Measurements from ENCODE around the gene RTF1. TPM values are rescaled to one million over a fixed set of nuclear protein-coding genes. Genes with fewer than 3 reads are reported as not detected.
A peak's percentile ranks its signal among the peaks of the same experiment; 100 is the strongest.

RTF1 gene
- total RNA-seq, 4 donors from 2014 or later: 22.0 to 66.9 (median 36.1) TPM

- Histone ChIP-seq H3K27ac (peak within 1 kb of the TSS; percentile 36), H3K27me3 (peaks cover 48% of the 10 kb centered on the region), H3K4me1 (peaks cover 35% of the 10 kb centered on the region), H3K36me3 (no peaks in the 10 kb centered on the region), H3K4me3 (peak within 1 kb of the TSS; percentile 75), H3K9me3 (no peaks in the 10 kb centered on the region)
- TF ChIP-seq POLR2A (IDR thresholded peaks at IDR 0.05) (no peak), POLR2AphosphoS5 (IDR thresholded peaks at IDR 0.05) (no peak)
- peak; percentile 86 to 89 for DNase-seq (ENCODE audit: low spot score in 2 of 2)
- no CpG with 5 or more reads among the region's 60 CpGs for WGBS
Measured at GRCh38 chr15:41493205-41493901, 76.5 kb downstream of the RTF1 start, which contains the start of gene ITPKA. TSS of gene ITPKA (plus strand) at chr15:41493874. CDS start at chr15:41493928, 54 bp downstream.

GRCh38 chr15:41493902-41494189 is 77.0 kb downstream of the RTF1 start:
- no peaks in the 10 kb centered on the region for H3K9me3 ChIP-seq
- no peak overlapping the region for H3K27ac ChIP-seq
- H3K4me1 ChIP-seq: peaks cover 35% of the 10 kb centered on the region
- no CpG with 5 or more reads among the region's 41 CpGs for WGBS
- H3K27me3 ChIP-seq: peaks cover 51% of the 10 kb centered on the region
- no peaks in the 10 kb centered on the region for H3K36me3 ChIP-seq
- TF ChIP-seq CTCF (IDR thresholded peaks at IDR 0.05) (no peak), POLR2AphosphoS5 (IDR thresholded peaks at IDR 0.05) (no peak), EP300 (IDR thresholded peaks at IDR 0.05) (no peak), POLR2A (IDR thresholded peaks at IDR 0.05) (no peak)
- no peak for DNase-seq (ENCODE audit: low spot score in 2 of 2)
- peak overlapping the region; percentile 75 for H3K4me3 ChIP-seq

- Histone ChIP-seq H3K27ac (no peak overlapping the region), H3K27me3 (peaks cover 56% of the 10 kb centered on the region), H3K36me3 (no peaks in the 10 kb centered on the region), H3K4me1 (peaks cover 35% of the 10 kb centered on the region), H3K4me3 (peak overlapping the region; percentile 75), H3K9me3 (no peaks in the 10 kb centered on the region)
- WGBS: 0% methylated on average over 2 of the region's 77 CpGs
- no peak for DNase-seq (ENCODE audit: low spot score in 2 of 2)
- TF ChIP-seq EP300 (IDR thresholded peaks at IDR 0.05) (no peak), CTCF (IDR thresholded peaks at IDR 0.05) (no peak), POLR2A (IDR thresholded peaks at IDR 0.05) (no peak), POLR2AphosphoS5 (IDR thresholded peaks at IDR 0.05) (no peak)
Measured at GRCh38 chr15:41494190-41494921, 77.5 kb downstream of the RTF1 start.

GRCh38 chr15:41494922-41495735 is 78.2 kb downstream of the RTF1 start:
- Histone ChIP-seq H3K4me3 (peak overlapping the region; percentile 75), H3K9me3 (no peaks in the 10 kb centered on the region), H3K27me3 (peaks cover 62% of the 10 kb centered on the region), H3K4me1 (peaks cover 35% of the 10 kb centered on the region), H3K27ac (no peak overlapping the region), H3K36me3 (no peaks in the 10 kb centered on the region)
- WGBS: 0% methylated on average over 1 of the region's 60 CpGs
- DNase-seq (ENCODE audit: low spot score in 2 of 2): no peak
- no peak for TF ChIP-seq POLR2AphosphoS5 (IDR thresholded peaks at IDR 0.05)
- no peak for TF ChIP-seq EP300 (IDR thresholded peaks at IDR 0.05)
- TF ChIP-seq CTCF (IDR thresholded peaks at IDR 0.05): no peak
- TF ChIP-seq POLR2A (IDR thresholded peaks at IDR 0.05): no peak

- no peak overlapping the region for H3K27ac ChIP-seq
- H3K27me3 ChIP-seq: peaks cover 68% of the 10 kb centered on the region
- WGBS: 94% methylated on average over 2 of the region's 59 CpGs
Measured at GRCh38 chr15:41495736-41496599, 79.1 kb downstream of the RTF1 start.

More at GRCh38 chr15:41495736-41496599, 79.1 kb downstream of the RTF1 start:
- Histone ChIP-seq H3K36me3 (no peaks in the 10 kb centered on the region), H3K4me3 (peak overlapping the region; percentile 75), H3K4me1 (peaks cover 36% of the 10 kb centered on the region), H3K9me3 (no peaks in the 10 kb centered on the region)
- no peak for TF ChIP-seq EP300 (IDR thresholded peaks at IDR 0.05)
- no peak for TF ChIP-seq POLR2A (IDR thresholded peaks at IDR 0.05)
- no peak for TF ChIP-seq CTCF (IDR thresholded peaks at IDR 0.05)
- TF ChIP-seq POLR2AphosphoS5 (IDR thresholded peaks at IDR 0.05): no peak
- DNase-seq (ENCODE audit: low spot score in 2 of 2): no peak
